BJ (cell line): ENCODE data around the gene GLMN. TPM values are rescaled to one million over a fixed set of nuclear protein-coding genes. Genes with fewer than 3 reads are reported as not detected.

Experiments used
- CTCF ChIA-PET: fragments of 350-600 bp; formaldehyde crosslinking; extraction: SDS; loops from one replicate; lab custom pipeline; 2021; ENCODE audit warnings: antibody characterized with exemption, inconsistent platforms; lab: Yijun Ruan, JAX
- POLR2A ChIA-PET: fragments of 300-600 bp; sonication (Branson Sonifier 250); formaldehyde crosslinking; extraction: SDS; loops from one replicate; lab custom pipeline; 2021; ENCODE audit warnings: antibody characterized with exemption; lab: Charles Lee
- DNase-seq: peaks from one replicate; pipeline ENCODE4 v3.0.0-alpha.2; 2011; ENCODE audit warnings: low read depth
- H3K27me3 ChIP-seq: 2 replicates; pipeline ENCODE4 v1.6.0; 2011; ENCODE audit warnings: low read length; ENCODE audit not compliant: control insufficient read depth, insufficient read depth
- H3K36me3 ChIP-seq: 2 replicates; pipeline ENCODE4 v1.5.1; 2011; ENCODE audit warnings: low read length; ENCODE audit not compliant: control insufficient read depth, insufficient read depth
- H3K4me3 ChIP-seq: 2 replicates; pipeline ENCODE4 v1.5.1; 2011; ENCODE audit warnings: low read depth, mild to moderate bottlenecking, control low read depth, low read length
- CTCF ChIP-seq: IDR thresholded peaks from 2 replicates; pipeline ENCODE4 v1.5.1; 2011; ENCODE audit warnings: low read depth, mild to moderate bottlenecking, control low read depth, inconsistent platforms, low read length, moderate library complexity; ENCODE audit not compliant: insufficient read depth
- polyA plus RNA-seq: library from polyadenylated mRNA; depleted of rRNA; stranded (reverse); fragments of >200 nt; gene quantifications from 2 replicates; pipeline ENCODE4 v1.2.3, GENCODE V29; 2011; rRNA removed

GLMN gene
- polyA plus RNA-seq, 1 experiment: 1.3 TPM

- Histone ChIP-seq H3K27me3 (no peaks in the 10 kb centered on the region), H3K4me3 (no peak overlapping the region), H3K36me3 (no peaks in the 10 kb centered on the region)
- ChIA-PET POLR2A (no interaction called here), CTCF (no interaction called here)
- no peak for DNase-seq
- TF ChIP-seq CTCF: no peak
These were observed 96.8 kb downstream of the GLMN start for GRCh38 chr1:92201973-92202372.

Other genes with a start within 250 kb of the GLMN start
- gene SETSIP, start 223.6 kb downstream of the GLMN start, polyA plus RNA-seq: 0.15 TPM in 1 of 2 replicates, not detected in the other
- 0.43 and 1.1 TPM in 2 replicates for gene BTBD8, start 218.6 kb downstream of the GLMN start, polyA plus RNA-seq
- not detected in 2 replicates for gene C1orf146, start 81.1 kb downstream of the GLMN start, polyA plus RNA-seq
- 4.0 and 11.7 TPM in 2 replicates for gene RPAP2, start 72 bp upstream of the GLMN start, polyA plus RNA-seq
- gene GFI1, start 187.9 kb upstream of the GLMN start, polyA plus RNA-seq: 0.04 and 0.07 TPM in 2 replicates